ENCODE results near the gene ORC2.

ORC2 gene

GRCh38 chr2:200860092-200860795 lies 103.2 kb downstream of the ORC2 start:
- DNase-seq (ENCODE audit: low spot score), result no peak

Data from LoVo (cell line).